HG03045 (cell line): Measurements from ENCODE around the gene PDE4D.
"Not testable (repeated sequence)": the region's sequence is repeated elsewhere in the genome, so short reads cannot be mapped to it uniquely, and the experiment has no call there.

ENCODE experiments used
- ATAC-seq: cut with Tn5 transposase; IDR thresholded peaks from one replicate; pipeline ENCODE4 v1.9.1; 2021; ENCODE audit warnings: mild to moderate bottlenecking, moderate library complexity; ENCODE audit not compliant: unreplicated experiment

Gene PDE4D

DNA sequence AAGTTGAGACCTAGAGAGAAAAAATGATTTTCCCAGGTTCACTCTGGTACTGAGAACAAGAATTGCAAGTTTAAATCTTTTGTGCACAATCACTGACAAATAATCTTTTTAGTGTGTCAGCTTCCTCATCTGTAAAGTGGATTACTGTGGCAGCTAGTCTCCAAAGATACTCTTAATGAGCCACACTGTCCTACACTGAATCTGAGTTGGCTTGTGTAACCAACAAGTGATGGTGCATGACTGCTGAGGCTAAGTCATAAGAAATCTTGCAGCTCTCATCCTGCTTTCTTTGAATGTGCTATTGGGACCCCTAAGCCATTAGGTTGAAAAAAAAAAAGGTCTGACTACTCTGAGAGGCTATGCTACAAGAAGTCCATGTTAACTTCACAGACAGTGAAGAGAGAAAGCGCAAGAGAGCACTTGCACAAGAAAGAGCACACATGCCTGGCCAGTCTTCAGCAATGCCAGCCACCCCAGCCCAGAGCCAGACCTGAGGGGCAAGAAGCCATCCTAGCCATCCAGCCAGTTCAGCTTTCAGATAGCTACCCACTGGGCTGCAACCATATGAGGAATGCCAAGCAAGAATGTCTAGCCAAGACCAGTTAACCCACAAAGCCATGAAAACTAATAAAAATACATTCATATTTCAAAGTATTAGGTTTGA is 891.2 kb downstream of the PDE4D start:
- no peak for ATAC-seq

DNA sequence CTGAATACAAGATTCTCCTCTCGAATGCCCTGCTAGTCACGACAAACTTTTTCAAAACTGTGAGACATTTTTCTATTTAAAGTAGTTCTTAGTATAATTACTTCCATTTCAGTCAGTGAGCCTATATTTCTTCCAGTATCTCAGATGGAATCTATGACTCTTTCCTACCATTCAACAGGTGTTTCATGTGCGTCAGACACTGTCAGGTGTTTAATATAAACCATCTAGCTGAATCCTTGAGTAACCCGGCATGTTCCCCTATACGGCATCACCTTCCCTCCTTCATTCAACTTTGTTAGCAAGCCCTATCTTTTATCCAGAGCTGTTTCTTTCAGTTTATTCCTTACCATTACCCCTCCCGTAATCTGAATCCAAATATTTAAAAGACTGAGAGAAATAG is 891.8 kb downstream of the PDE4D start:
- ATAC-seq = no peak

- no peak for ATAC-seq
These were observed 892.4 kb downstream of the PDE4D start for GRCh38 chr5:59001154-59001553.

DNA sequence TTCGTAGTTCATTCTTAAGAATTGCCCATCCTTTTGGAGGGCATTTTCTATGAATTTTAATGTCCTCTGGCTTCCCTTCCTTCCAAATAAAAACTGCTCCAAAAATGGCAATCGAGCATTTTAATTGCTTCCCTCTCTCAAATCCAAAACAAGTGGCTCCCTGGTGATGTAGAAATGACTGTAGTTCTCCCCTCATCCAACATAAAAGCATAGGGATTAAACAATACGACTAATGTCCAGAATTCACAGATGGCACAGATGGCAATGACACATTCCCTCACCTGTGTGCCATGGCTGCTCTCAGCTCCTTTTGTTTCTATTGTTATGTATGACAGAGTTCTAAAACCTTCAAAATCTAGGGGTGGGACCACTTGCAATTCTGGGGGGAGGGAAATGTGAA is 893.3 kb downstream of the PDE4D start:
- ATAC-seq = no peak

- ATAC-seq = no peak
These were observed 893.7 kb downstream of the PDE4D start for GRCh38 chr5:58999804-59000203.

DNA sequence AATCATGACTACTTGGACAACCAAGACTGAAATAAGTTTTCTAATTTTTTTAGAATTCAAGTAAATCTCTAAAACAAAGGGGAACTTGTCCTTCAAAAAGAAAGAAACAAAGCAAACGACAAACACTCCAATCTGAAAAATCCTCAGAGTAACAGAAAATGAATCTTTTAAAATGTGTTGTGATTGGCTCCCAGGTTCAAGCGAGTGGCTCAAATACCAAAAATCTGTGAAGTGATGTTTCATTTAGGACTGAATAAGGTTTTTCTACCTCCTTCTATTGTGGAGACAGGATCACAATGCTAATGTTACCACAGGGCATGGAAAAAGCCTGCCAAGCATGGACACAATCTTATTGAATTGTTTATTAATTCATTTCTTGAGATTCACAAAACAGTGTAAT is 895.0 kb downstream of the PDE4D start:
- no peak for ATAC-seq

DNA sequence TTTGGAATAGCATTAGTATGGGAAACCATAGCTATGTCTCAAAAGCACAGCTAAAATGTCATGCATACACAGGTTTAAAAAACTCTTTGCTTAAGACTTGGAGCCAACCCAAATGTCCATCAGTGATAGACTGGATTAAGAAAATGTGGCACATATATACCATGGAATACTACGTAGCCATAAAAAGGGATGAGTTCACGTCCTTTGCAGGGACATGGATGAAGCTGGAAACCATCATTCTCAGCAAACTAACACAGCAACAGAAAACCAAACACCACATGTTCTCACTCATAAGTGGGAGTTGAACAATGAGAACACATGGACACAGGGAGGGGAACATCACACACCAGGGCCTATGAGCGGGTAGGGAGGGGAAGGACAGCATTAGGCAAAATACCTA is 897.7 kb downstream of the PDE4D start:
- ATAC-seq = not testable (repeated sequence)

GRCh38 chr5:58993461-58993860 is 900.1 kb downstream of the PDE4D start:
- no peak for ATAC-seq

DNA sequence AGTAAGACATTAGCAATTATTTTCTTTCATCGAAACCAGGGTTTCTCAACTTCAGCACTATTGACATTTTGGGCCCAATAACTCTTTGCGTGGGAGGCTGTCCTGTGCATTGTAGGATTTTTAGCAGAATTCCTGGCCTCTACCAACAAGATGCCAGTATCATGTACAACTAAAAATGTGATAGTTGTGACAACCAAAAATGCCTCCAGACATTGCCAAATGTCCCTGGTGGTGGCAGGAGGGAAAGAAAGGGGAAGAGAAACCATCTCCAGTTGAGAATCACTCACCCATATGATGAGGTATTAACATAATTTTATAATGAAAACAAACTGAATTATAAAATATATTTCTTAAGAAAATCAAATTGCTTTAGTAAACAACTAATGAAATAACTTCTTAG is 904.6 kb downstream of the PDE4D start:
- no peak for ATAC-seq

- ATAC-seq = no peak
These were observed 906.3 kb downstream of the PDE4D start for GRCh38 chr5:58987193-58987592.

- no peak for ATAC-seq
These were observed 907.2 kb downstream of the PDE4D start for GRCh38 chr5:58986281-58986680.

- ATAC-seq = no peak
These were observed 907.8 kb downstream of the PDE4D start for GRCh38 chr5:58985759-58986158.

DNA sequence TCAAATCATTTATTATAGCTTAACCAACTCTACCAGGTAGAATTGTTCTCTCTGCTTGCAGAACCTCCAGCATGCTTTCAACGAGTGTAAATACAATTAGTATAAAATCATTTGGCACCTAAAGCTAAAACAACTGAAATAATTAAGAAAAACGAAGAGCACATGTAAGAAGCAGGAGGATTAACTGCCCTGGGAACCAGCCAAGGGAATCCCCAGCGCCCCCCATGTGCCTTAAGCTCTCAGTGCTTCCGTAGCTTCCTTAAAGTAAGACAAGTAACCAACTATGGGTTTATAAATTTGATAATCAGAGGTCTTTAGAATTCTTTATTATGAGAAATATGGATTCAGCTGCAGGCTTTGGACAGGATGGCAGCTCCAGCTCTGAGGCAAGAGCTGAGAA is 908.2 kb downstream of the PDE4D start:
- no peak for ATAC-seq

DNA sequence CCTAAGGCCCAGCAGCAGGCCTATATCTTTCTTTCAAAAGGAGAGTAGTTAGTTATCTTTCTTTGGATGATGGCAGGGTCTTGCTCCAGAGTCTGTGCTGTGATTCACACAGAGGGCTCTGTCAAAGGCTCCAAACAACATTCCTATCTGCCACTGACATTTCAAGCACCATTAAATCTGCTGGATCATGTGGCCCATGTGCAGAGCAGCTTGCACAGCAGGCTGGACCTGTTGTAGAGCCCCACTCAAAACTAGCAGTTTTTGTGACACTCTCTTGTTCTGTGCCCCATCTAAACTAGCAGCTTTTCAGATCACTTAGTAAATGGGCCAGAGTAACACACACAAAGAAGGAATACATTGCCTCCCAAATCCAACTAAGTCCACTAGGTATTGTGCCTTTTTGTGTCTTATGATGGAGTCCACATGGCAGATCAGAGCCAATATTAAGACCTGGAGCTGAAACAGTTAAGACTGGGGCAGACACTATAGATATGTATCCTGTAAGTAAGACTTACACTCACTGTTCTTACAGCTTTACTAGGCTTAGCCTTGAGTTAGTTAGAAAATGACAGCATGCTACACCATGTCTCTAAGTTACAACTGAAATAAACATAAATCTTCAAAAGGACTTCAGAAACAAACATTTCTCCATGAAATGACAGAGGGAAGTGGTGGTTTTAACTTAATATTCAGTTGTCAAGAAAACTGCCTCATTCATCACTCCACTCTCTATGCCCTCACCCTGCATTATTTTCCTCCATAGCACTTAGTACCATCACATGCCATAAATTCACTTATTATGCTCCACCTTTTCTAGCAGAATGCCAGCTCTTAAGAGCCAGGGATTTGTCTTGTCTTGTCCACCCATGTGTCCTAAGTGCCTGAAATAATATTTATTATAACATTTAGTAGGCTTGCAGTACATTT is 909.7 kb downstream of the PDE4D start:
- ATAC-seq = no peak

DNA sequence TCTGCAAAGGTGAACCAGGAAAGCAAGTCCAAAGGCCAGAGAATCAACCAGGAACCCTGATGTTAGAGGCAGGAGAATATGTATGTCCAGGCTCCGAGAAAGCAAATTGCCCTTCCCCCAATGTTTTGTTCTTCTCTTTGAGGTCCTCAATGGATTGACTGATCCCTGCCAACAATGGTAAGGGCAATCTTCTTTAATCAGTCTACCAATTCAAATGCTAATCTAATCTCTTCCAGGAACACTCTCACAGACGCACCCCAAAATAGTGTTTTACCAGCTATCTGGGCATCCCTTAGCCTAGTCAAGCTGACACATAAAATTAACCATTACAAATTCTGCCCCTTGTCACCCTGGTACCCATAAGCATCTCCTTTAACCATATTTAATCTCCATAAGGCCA is 912.6 kb downstream of the PDE4D start:
- no peak for ATAC-seq

DNA sequence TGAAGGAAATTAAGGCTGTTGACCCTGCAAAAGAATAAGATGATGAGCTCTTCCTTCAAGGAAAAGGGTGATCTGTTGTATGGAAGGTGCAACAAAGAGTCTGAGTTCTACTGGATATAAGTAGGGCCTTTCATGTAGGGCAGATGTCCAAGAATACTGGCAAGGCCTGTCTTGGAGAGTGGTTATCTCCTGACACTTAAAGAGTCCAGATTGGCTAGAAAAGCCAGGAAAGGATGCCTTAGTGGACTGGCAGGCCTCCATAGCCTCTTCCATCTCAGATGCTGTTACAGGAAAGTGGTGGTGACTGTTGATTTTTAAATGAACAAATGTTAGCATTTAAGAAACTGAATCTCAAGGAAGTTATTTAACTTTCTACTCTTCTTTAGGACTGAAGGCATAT is 914.4 kb downstream of the PDE4D start:
- no peak for ATAC-seq

DNA sequence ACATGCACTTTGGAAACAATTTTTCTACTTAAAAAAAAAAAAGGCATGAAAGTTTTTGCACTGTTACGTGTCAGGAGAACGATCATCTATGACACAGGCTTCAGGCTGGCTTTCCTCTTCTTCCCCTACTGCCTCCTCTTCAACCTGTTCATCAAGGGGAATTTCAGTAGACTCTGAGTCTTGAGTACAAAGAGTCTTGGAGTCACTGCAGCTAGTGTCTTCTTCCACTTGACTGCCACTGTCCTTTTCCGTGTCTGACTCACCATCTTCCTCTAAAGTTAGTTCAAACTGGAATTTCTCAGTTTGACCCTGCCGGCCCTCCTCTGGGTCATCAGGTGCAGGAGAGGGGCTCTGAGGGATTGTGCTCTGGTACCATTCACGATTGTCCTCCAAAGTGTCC is 918.9 kb downstream of the PDE4D start:
- ATAC-seq = no peak

DNA sequence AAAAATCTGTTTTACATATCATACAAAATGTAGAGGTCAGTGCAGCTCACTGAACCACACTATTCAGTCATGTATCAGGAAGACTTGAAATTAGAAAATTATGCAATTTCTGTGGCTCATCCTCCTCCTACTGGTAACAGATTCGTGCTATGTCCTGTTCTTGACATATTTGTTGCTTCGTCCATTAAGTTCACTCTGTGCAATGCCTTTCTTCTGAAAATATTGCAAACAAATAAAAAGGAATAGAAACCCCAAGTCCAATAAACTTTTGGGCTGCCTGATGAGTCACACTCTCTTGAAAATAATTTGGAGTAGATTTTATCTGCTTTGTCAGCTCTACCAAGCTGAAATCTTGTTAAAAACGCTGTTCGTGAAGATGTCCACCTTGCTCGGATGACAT is 919.4 kb downstream of the PDE4D start:
- no peak for ATAC-seq

- no peak for ATAC-seq
These were observed 921.2 kb downstream of the PDE4D start for GRCh38 chr5:58972301-58972700.

- no peak for ATAC-seq
These were observed 922.8 kb downstream of the PDE4D start for GRCh38 chr5:58970766-58971165.

GRCh38 chr5:58969795-58970194 is 923.7 kb downstream of the PDE4D start:
- no peak for ATAC-seq

GRCh38 chr5:58969253-58969652 is 924.3 kb downstream of the PDE4D start:
- no peak for ATAC-seq
